PC-3 (cell line): Measurements from ENCODE around the gene MAG. TPM values are rescaled to one million over a fixed set of nuclear protein-coding genes. Genes with fewer than 3 reads are reported as not detected.

Experiments
- ATAC-seq: fragments of 200-7000 bp; cut with Tn5 transposase; 2 replicates; pipeline ENCODE4 v1.9.1; 2020; ENCODE audit warnings: mild to moderate bottlenecking, moderate library complexity
- BruUV-seq: library from RNA; stranded (reverse); fragments of 400-500 nt; replicated peaks from 2 replicates; lab custom pipeline; 2021; lab: Mats Ljungman, UMichigan
- CTCF ChIA-PET: fragments of 300-600 bp; sonication (Branson Sonifier 250); formaldehyde crosslinking; loops from one replicate; lab custom pipeline; 2022; ENCODE audit warnings: antibody characterized with exemption; lab: Charles Lee
- POLR2A ChIA-PET: fragments of 300-600 bp; sonication (Branson Sonifier 250); formaldehyde crosslinking; loops from one replicate; lab custom pipeline; 2022; ENCODE audit warnings: antibody characterized with exemption; ENCODE audit not compliant: unreplicated experiment; lab: Charles Lee
- DNase-seq: peaks from one replicate; pipeline ENCODE4 v3.0.0-alpha.2; 2015
- H2AFZ ChIP-seq: fragments of 300-600 bp; sonication (generic); 2 replicates; pipeline ENCODE4 v1.6.0; 2016; ENCODE audit warnings: antibody characterized with exemption, low read length
- H3F3A ChIP-seq: fragments of 300-600 bp; sonication (generic); one replicate; pipeline ENCODE4 v1.6.0; 2017; ENCODE audit warnings: antibody characterized with exemption, low read length, control low read depth, mild to moderate bottlenecking; ENCODE audit not compliant: unreplicated experiment
- H3K27ac ChIP-seq: fragments of 300-600 bp; sonication (generic); 2 replicates; pipeline ENCODE4 v1.5.1; 2016; ENCODE audit warnings: mild to moderate bottlenecking, low read length
- H3K27me3 ChIP-seq: fragments of 300-600 bp; sonication (generic); 2 replicates; pipeline ENCODE4 v1.6.1; 2016; ENCODE audit warnings: low read length, mixed read lengths
- H3K36me3 ChIP-seq: fragments of 300-600 bp; sonication (generic); 2 replicates; pipeline ENCODE4 v1.6.1; 2016; ENCODE audit warnings: low read depth, mixed run types, low read length, mixed read lengths
- H3K4me1 ChIP-seq: fragments of 300-600 bp; sonication (generic); 2 replicates; pipeline ENCODE4 v1.5.1; 2016; ENCODE audit warnings: low read length; ENCODE audit not compliant: insufficient read depth
- H3K4me2 ChIP-seq: fragments of 300-600 bp; sonication (generic); 2 replicates; pipeline ENCODE4 v1.6.0; 2016; ENCODE audit warnings: low read length
- H3K4me3 ChIP-seq: fragments of 300-600 bp; sonication (generic); 2 replicates; pipeline ENCODE4 v1.5.1; 2016; ENCODE audit warnings: mild to moderate bottlenecking, low read length, mixed read lengths
- H3K79me2 ChIP-seq: fragments of 300-600 bp; sonication (generic); 2 replicates; pipeline ENCODE4 v1.6.1; 2017; ENCODE audit warnings: low read length, mixed read lengths
- H3K9ac ChIP-seq: fragments of 300-600 bp; sonication (generic); 2 replicates; pipeline ENCODE4 v1.6.0; 2016; ENCODE audit warnings: mild to moderate bottlenecking, low read length
- H3K9me2 ChIP-seq: fragments of 300-600 bp; sonication (generic); replicated peaks from 2 replicates; pipeline ENCODE4 v1.6.1; 2016; ENCODE audit warnings: mixed run types, low read length, mixed read lengths
- H3K9me3 ChIP-seq: fragments of 300-600 bp; sonication (generic); 2 replicates; pipeline ENCODE4 v1.6.1; 2016; ENCODE audit warnings: low read length, mixed read lengths
- H4K20me1 ChIP-seq: fragments of 300-600 bp; sonication (generic); 2 replicates; pipeline ENCODE4 v1.6.1; 2016; ENCODE audit warnings: low read length, mixed read lengths
- EZH2 ChIP-seq: fragments of 300-600 bp; sonication (generic); IDR thresholded peaks from one replicate; pipeline ENCODE4 v1.6.1; 2017; ENCODE audit warnings: antibody characterized with exemption, mild to moderate bottlenecking, low read length; ENCODE audit not compliant: unreplicated experiment
- EZH2phosphoT487 ChIP-seq: fragments of 300-600 bp; sonication (generic); IDR thresholded peaks from 2 replicates; pipeline ENCODE4 v1.6.1; 2018; ENCODE audit warnings: mild to moderate bottlenecking, antibody characterized with exemption, low read length, borderline replicate concordance
- intact Hi-C: fragments of 100-400 bp; cut with micrococcal nuclease; formaldehyde crosslinking; loops from 2 replicates; pipeline ENCODE4 v1.9.0; 2023
- total RNA-seq: library from RNA; depleted of rRNA; stranded (reverse); fragments of >200 nt; gene quantifications from 2 replicates; pipeline ENCODE4 v1.2.3, GENCODE V29; 2014
- TF ChIP-seq, protein P1 (sequence below): fragments of 300-600 bp; sonication (generic); conservative IDR thresholded peaks from 2 replicates; pipeline ENCODE4 v1.5.1; 2017; ENCODE audit warnings: antibody characterized with exemption, low read depth, mild to moderate bottlenecking, low read length

The MAG gene
- total RNA-seq, 1 experiment from 2014 or later: not detected

DNA sequence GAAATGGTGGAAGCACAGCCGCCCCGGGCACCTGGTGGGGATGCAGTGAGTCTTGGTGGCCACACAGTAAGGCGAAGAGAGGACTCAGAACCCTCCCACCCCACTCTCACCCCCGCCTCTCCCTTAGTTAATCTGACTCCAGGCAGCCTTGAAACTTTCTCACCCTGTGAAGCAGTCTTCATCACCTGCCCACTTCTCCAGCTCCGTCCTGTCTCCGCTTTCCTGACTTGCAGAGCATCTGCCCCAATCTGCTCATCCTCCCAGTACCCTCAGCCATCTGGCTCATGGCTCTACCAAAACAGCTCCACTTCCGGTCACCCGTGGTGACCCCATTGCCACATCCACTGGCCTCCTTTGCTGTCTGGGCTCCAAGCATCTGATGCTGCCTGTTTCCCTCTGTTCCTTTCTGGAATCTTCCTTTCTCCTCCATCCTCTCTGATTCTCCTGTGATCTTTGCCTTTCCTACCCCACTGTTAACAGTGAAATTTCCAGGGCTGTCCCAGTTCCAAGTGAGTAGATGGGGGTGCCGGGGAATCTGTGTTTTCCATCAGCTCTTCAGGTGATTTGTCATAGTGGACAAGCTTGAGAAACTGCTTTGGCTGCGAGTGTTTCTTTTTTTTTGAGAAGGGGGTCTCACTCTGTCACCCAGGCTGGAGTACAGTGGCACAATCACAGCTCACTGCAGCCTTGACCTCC lies 18.9 kb upstream of the MAG start:
- POLR2A ChIA-PET: no interaction called here
- DNase-seq: no peak

GRCh38 chr19:35273686-35274259 lies 18.2 kb upstream of the MAG start:
- Histone ChIP-seq H3K27me3 (no peaks in the 10 kb centered on the region), H3F3A (no peaks in the 10 kb centered on the region), H3K79me2 (peaks cover 7% of the 10 kb centered on the region; the same call in 1 of the 2 replicates), H4K20me1 (no peaks in the 10 kb centered on the region), H3K4me3 (no peak overlapping the region), H3K36me3 (no peaks in the 10 kb centered on the region; the same call in 1 of the 2 replicates), H3K9me3 (no peaks in the 10 kb centered on the region), H3K4me1 (peaks cover 6% of the 10 kb centered on the region), H3K9me2 (no peaks in the 10 kb centered on the region), H3K4me2 (no peak overlapping the region), H2AFZ (no peak overlapping the region), H3K27ac (no peak overlapping the region), H3K9ac (no peak overlapping the region)
- BruUV-seq: no TSS peak
- TF ChIP-seq, protein P1, sequence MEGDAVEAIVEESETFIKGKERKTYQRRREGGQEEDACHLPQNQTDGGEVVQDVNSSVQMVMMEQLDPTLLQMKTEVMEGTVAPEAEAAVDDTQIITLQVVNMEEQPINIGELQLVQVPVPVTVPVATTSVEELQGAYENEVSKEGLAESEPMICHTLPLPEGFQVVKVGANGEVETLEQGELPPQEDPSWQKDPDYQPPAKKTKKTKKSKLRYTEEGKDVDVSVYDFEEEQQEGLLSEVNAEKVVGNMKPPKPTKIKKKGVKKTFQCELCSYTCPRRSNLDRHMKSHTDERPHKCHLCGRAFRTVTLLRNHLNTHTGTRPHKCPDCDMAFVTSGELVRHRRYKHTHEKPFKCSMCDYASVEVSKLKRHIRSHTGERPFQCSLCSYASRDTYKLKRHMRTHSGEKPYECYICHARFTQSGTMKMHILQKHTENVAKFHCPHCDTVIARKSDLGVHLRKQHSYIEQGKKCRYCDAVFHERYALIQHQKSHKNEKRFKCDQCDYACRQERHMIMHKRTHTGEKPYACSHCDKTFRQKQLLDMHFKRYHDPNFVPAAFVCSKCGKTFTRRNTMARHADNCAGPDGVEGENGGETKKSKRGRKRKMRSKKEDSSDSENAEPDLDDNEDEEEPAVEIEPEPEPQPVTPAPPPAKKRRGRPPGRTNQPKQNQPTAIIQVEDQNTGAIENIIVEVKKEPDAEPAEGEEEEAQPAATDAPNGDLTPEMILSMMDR: no peak
- TF ChIP-seq EZH2phosphoT487 (no peak), EZH2 (no peak)
- DNase-seq (no peak), ATAC-seq (no peak)
- ChIA-PET POLR2A (no interaction called here), CTCF (no interaction called here)
- intact Hi-C loops: no loop called here

More for the DNA sequence above, 18.9 kb upstream of the MAG start:
- H3K9me3 ChIP-seq: no peaks in the 10 kb centered on the region
- CTCF ChIA-PET: no interaction called here
- intact Hi-C loops: no loop called here
- H3K36me3 ChIP-seq: no peaks in the 10 kb centered on the region; the same call in 1 of the 2 replicates
- TF ChIP-seq, protein P1: no peak
- H3K79me2 ChIP-seq: peaks cover 7% of the 10 kb centered on the region; the same call in 1 of the 2 replicates
- H3K9me2 ChIP-seq: no peaks in the 10 kb centered on the region
- H3K27me3 ChIP-seq: no peaks in the 10 kb centered on the region
- H3K27ac ChIP-seq: no peak overlapping the region
- no peak overlapping the region for H3K4me3 ChIP-seq
- no peak overlapping the region for H3K4me2 ChIP-seq
- peaks cover 6% of the 10 kb centered on the region for H3K4me1 ChIP-seq
- BruUV-seq: no TSS peak
- H3K9ac ChIP-seq: no peak overlapping the region
- no peaks in the 10 kb centered on the region for H3F3A ChIP-seq
- H4K20me1 ChIP-seq: no peaks in the 10 kb centered on the region
- no peak for ATAC-seq
- H2AFZ ChIP-seq: no peak overlapping the region

DNA sequence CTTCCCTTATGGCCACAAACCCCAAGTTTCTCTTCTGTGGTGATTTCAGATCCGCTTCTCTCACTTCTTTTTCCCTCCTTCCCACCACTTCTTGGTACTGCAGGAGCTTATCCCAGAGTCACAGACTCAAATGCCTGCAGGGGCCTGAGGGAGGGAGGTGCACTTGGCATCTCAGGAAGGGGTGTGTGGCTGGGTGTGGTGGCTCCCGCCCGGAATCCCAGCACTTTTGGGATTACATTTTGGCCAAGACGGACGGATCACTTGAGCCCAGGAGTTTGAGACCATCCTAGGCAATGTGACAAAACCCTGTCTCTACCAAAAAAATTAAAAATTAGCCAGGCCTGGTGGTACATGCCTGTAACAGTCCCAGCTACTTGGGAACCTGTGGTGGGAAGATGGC lies 17.6 kb upstream of the MAG start:
- Histone ChIP-seq H3K79me2 (peaks cover 7% of the 10 kb centered on the region; the same call in 1 of the 2 replicates), H2AFZ (no peak overlapping the region), H3F3A (no peaks in the 10 kb centered on the region), H4K20me1 (no peaks in the 10 kb centered on the region), H3K4me2 (no peak overlapping the region), H3K27me3 (no peaks in the 10 kb centered on the region), H3K27ac (no peak overlapping the region), H3K4me3 (no peak overlapping the region), H3K9ac (no peak overlapping the region), H3K36me3 (no peaks in the 10 kb centered on the region; the same call in 1 of the 2 replicates), H3K9me2 (no peaks in the 10 kb centered on the region), H3K9me3 (no peaks in the 10 kb centered on the region), H3K4me1 (peaks cover 6% of the 10 kb centered on the region)
- CTCF ChIA-PET: no interaction called here
- DNase-seq: no peak
- POLR2A ChIA-PET: no interaction called here
- intact Hi-C loops: no loop called here
- ATAC-seq: no peak
- TF ChIP-seq, protein P1: no peak
- TF ChIP-seq EZH2phosphoT487: no peak
- TF ChIP-seq EZH2: no peak
- no TSS peak for BruUV-seq
